Endothelial cell of umbilical vein (primary cell): ENCODE data around the gene PMEL. TPM values are rescaled to one million over a fixed set of nuclear protein-coding genes. Genes with fewer than 3 reads are reported as not detected.

Source experiments
- BruUV-seq: library from RNA; stranded (reverse); fragments of 400-500 nt; replicated peaks from 2 replicates; lab custom pipeline; 2021; lab: Mats Ljungman, UMichigan
- CTCF ChIA-PET: fragments of 300-600, 350-600 bp; sonication (Branson Sonifier 250); formaldehyde crosslinking; loops from one replicate; lab custom pipeline; 2021; ENCODE audit warnings: antibody characterized with exemption, inconsistent platforms; lab: Charles Lee
- POLR2A ChIA-PET: fragments of 300-600, 350-600 bp; sonication (Branson Sonifier 250); formaldehyde crosslinking; loops from one replicate; lab custom pipeline; 2021; ENCODE audit warnings: antibody characterized with exemption, inconsistent platforms; lab: Charles Lee
- DNase-seq: peaks from one replicate; pipeline ENCODE4 v3.0.0-alpha.2; 2011; ENCODE audit warnings: low read depth, low spot score
- FAIRE-seq: peaks from 2 replicates; lab custom pipeline; 2011; peaks lifted over from hg19 to GRCh38; lab: Jason Lieb, UNC
- H2AFZ ChIP-seq: 2 replicates; pipeline ENCODE4 v1.6.0; 2012; ENCODE audit warnings: low read depth, low read length, control low read depth, inconsistent platforms
- H3K27ac ChIP-seq: 2 replicates; pipeline ENCODE4 v1.5.1; 2011; ENCODE audit warnings: low read depth, mild to moderate bottlenecking, control low read depth, low read length, moderate library complexity; ENCODE audit not compliant: insufficient read depth
- H3K27me3 ChIP-seq, 2 experiments: 2 replicates each; pipeline versions ENCODE4 v1.6.0 to v1.6.1; 2011; ENCODE audit warnings: low read length in 2 of 2, mixed read lengths in 1 of 2; ENCODE audit not compliant: control insufficient read depth in 2 of 2, insufficient read depth in 2 of 2
- H3K36me3 ChIP-seq, 2 experiments: 2 replicates in 1 of 2; 3 replicates in 1 of 2; pipeline ENCODE4 v1.5.1; 2011; ENCODE audit warnings: low read length in 2 of 2, mild to moderate bottlenecking in 1 of 2, moderate library complexity in 1 of 2; ENCODE audit not compliant: control insufficient read depth in 2 of 2, insufficient read depth in 2 of 2; ENCODE audit errors: extremely low read depth in 1 of 2
- H3K4me1 ChIP-seq: 3 replicates; pipeline ENCODE4 v1.5.1; 2011; ENCODE audit warnings: mild to moderate bottlenecking, low read length; ENCODE audit not compliant: control insufficient read depth, insufficient read depth; ENCODE audit errors: extremely low read depth
- H3K4me2 ChIP-seq: 2 replicates; pipeline ENCODE4 v1.6.1; 2011; ENCODE audit warnings: low read length, control low read depth, mixed read lengths; ENCODE audit not compliant: insufficient read depth
- H3K4me3 ChIP-seq, 3 experiments: fragments of 200-600 bp in 1 of 3; sonication (generic), shearing (Covaris generic) in 1 of 3; replicated peaks in 1 of 3; 2 replicates each; pipeline ENCODE4 v1.5.1; 2011 to 2016; ENCODE audit warnings: control low read depth in 3 of 3, low read length in 3 of 3, mild to moderate bottlenecking in 2 of 3, inconsistent platforms in 1 of 3, low read depth in 1 of 3, moderate library complexity in 1 of 3; ENCODE audit not compliant: insufficient read depth in 1 of 3
- H3K79me2 ChIP-seq: 2 replicates; pipeline ENCODE4 v1.6.0; 2012; ENCODE audit warnings: low read length, inconsistent platforms; ENCODE audit not compliant: control insufficient read depth, insufficient read depth
- H3K9ac ChIP-seq: replicated peaks from 2 replicates; pipeline ENCODE3; 2011; ENCODE audit warnings: low read length, control low read depth; ENCODE audit not compliant: insufficient read depth; ENCODE audit errors: extremely low read depth
- H3K9me1 ChIP-seq: replicated peaks from 3 replicates; pipeline ENCODE4 v1.6.0; 2011; ENCODE audit warnings: mild to moderate bottlenecking, low read length; ENCODE audit not compliant: control insufficient read depth, insufficient read depth; ENCODE audit errors: extremely low read depth
- H3K9me3 ChIP-seq: replicated peaks from 2 replicates; pipeline ENCODE4 v1.5.1; 2012; ENCODE audit warnings: low read length, inconsistent platforms; ENCODE audit not compliant: control insufficient read depth, insufficient read depth
- H4K20me1 ChIP-seq: replicated peaks from 2 replicates; pipeline ENCODE3; 2011; ENCODE audit warnings: mild to moderate bottlenecking, low read length; ENCODE audit not compliant: control insufficient read depth, insufficient read depth; ENCODE audit errors: extremely low read depth
- EZH2 ChIP-seq: IDR thresholded peaks from 2 replicates; pipeline ENCODE4 v1.6.1; 2012; ENCODE audit warnings: borderline replicate concordance, low read depth, mild to moderate bottlenecking, moderate library complexity, low read length, inconsistent platforms; ENCODE audit not compliant: severe bottlenecking
- FOS ChIP-seq: IDR thresholded peaks from 2 replicates; pipeline ENCODE4 v1.6.1; 2011; ENCODE audit warnings: mild to moderate bottlenecking, low read length, moderate library complexity, borderline replicate concordance; ENCODE audit not compliant: insufficient read depth
- GATA2 ChIP-seq: IDR thresholded peaks from 2 replicates; pipeline ENCODE4 v1.7.0; 2011; ENCODE audit warnings: low read depth, mild to moderate bottlenecking, moderate library complexity, mixed read lengths, low read length; ENCODE audit not compliant: insufficient read length, insufficient read depth
- JUN ChIP-seq: IDR thresholded peaks from 2 replicates; pipeline ENCODE4 v1.6.1; 2011; ENCODE audit warnings: borderline replicate concordance, low read depth; ENCODE audit not compliant: insufficient read length, insufficient read depth
- MYC ChIP-seq: IDR thresholded peaks from one replicate; pipeline ENCODE4 v1.6.1; 2011; ENCODE audit warnings: mild to moderate bottlenecking, low read depth, low read length
- POLR2A ChIP-seq: IDR thresholded peaks from 2 replicates; pipeline ENCODE4 v1.6.1; 2012; ENCODE audit warnings: low read depth, mild to moderate bottlenecking, control low read depth, low read length
- POLR2AphosphoS5 ChIP-seq: IDR thresholded peaks from 2 replicates; pipeline ENCODE4 v1.6.1; 2012; ENCODE audit warnings: low read depth, mild to moderate bottlenecking, control low read depth, low read length, moderate library complexity; ENCODE audit not compliant: insufficient read depth
- dilution Hi-C: fragments of 300-500 bp; cut with MboI; formaldehyde crosslinking; loops from one replicate; pipeline ENCODE4 v1.15.0; 2019; ENCODE audit warnings: low sequenced_read_pairs; ENCODE audit not compliant: extremely low pct_ligation_motif_present
- intact Hi-C: fragments of 100-400 bp; cut with micrococcal nuclease; formaldehyde crosslinking; loops from one replicate; pipeline ENCODE4 v1.10.0; 2022
- polyA plus RNA-seq, 4 experiments: library from polyadenylated mRNA; depleted of rRNA in 3 of 4; stranded (reverse) in 3 of 4; unstranded in 1 of 4; fragments of >200 nt; gene quantifications; 2 replicates each; pipeline versions ENCODE4 v1.2.1 to v1.2.3, GENCODE V29; 2011 to 2012; ENCODE audit warnings: missing spikeins in 1 of 4
- total RNA-seq: library from RNA; stranded (reverse); gene quantifications from 2 replicates; pipeline ENCODE4 v1.2.3, GENCODE V29; 2021
- TF ChIP-seq, protein P1 (sequence below): IDR thresholded peaks from 2 replicates; pipeline ENCODE4 v1.6.1; 2011; ENCODE audit not compliant: insufficient read depth, insufficient read length
- TF ChIP-seq, protein P2 (sequence below), 2 donors: IDR thresholded peaks; 1 replicate in 1 of 2; 2 replicates in 1 of 2; pipeline ENCODE4 v1.5.1; 2011; ENCODE audit warnings: low read length in 2 of 2, mild to moderate bottlenecking in 2 of 2, moderate library complexity in 2 of 2, control low read depth in 1 of 2, inconsistent platforms in 1 of 2, low read depth in 1 of 2; ENCODE audit not compliant: insufficient read depth in 1 of 2; ENCODE audit errors: extremely low read depth in 1 of 2

The PMEL gene
- total and polyA plus RNA-seq, 2 donors (not counting 3 experiments of a cell fraction or from before 2014, with no cell fraction given): 0.51 to 0.99 TPM

DNA sequence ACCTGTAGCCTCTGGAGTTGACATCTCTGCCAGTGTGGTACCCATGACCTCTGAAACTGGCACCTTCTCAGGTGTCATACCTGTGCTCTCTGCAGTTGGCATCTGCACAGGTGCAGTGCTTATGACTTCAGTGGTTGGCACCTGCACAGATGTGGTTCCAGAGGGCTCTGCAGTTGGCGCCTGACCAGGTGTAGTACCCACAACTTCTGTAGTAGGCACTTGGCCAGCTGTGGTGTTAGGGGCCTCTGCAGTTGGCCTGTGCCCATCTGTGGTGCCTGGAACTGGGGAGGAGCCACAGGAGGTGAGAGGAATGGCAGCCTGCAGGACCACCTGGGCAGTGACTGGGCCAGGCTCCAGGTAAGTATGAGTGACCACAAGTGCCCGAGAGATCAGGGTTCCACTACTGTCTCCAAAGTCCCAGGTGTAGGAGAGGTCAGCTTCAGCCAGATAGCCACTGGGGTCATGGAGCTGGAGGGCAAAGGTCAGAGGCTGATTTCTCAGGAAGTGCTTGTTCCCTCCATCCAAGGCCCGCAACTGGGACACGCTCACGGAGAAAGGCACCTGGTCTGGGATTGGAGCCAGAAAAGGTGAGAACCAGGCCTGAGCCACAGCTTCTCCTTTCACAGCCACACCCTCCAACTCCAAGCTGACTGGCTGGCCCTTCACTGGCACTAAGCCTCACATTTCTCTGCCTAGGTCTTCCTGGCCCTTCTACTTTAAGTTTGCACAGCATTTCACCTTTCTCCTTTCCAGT is 8.6 kb downstream of the PMEL start:
- no peaks in the 10 kb centered on the region for H3K9me1 ChIP-seq
- no TSS peak for BruUV-seq

More for the DNA sequence above, 8.6 kb downstream of the PMEL start:
- H4K20me1 ChIP-seq: no peaks in the 10 kb centered on the region
- intact Hi-C loops: no loop called here
- no peaks in the 10 kb centered on the region for H3K27me3 ChIP-seq
- DNase-seq (no peak), FAIRE-seq (no peak)
- H3K4me1 ChIP-seq: no peaks in the 10 kb centered on the region
- H3K9me3 ChIP-seq: no peaks in the 10 kb centered on the region
- no peak overlapping the region for H3K27ac ChIP-seq
- no peak overlapping the region for H3K4me3 ChIP-seq
- CTCF ChIA-PET: interaction anchor here (1.4 to 3.3 kb wide), 3 partner anchors 16 to 72 kb away, joined by 5 to 11 read pairs (median 6); partner anchors contain the start of gene RAB5B
- TF ChIP-seq GATA2 (no peak), POLR2AphosphoS5 (no peak), JUN (no peak), FOS (no peak), EZH2 (no peak), MYC (no peak), POLR2A (no peak)
- TF ChIP-seq, protein P1, sequence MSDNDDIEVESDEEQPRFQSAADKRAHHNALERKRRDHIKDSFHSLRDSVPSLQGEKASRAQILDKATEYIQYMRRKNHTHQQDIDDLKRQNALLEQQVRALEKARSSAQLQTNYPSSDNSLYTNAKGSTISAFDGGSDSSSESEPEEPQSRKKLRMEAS: no peak
- TF ChIP-seq, protein P2, sequence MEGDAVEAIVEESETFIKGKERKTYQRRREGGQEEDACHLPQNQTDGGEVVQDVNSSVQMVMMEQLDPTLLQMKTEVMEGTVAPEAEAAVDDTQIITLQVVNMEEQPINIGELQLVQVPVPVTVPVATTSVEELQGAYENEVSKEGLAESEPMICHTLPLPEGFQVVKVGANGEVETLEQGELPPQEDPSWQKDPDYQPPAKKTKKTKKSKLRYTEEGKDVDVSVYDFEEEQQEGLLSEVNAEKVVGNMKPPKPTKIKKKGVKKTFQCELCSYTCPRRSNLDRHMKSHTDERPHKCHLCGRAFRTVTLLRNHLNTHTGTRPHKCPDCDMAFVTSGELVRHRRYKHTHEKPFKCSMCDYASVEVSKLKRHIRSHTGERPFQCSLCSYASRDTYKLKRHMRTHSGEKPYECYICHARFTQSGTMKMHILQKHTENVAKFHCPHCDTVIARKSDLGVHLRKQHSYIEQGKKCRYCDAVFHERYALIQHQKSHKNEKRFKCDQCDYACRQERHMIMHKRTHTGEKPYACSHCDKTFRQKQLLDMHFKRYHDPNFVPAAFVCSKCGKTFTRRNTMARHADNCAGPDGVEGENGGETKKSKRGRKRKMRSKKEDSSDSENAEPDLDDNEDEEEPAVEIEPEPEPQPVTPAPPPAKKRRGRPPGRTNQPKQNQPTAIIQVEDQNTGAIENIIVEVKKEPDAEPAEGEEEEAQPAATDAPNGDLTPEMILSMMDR (IDR thresholded peaks at IDR 0.05; ENCODE audit: extremely low read depth in 1 of 2, insufficient read depth in 1 of 2, low read depth in 1 of 2, low read length in 2 of 2): no peak
- peaks cover 0 to 10% of the 10 kb centered on the region in 2 experiments for H3K36me3 ChIP-seq
- POLR2A ChIA-PET: interaction anchor here (0.5 to 1.4 kb wide), 2 partner anchors 16 to 761 kb away, joined by 3 read pairs; partner anchors contain the start of gene RAB5B
- no peak overlapping the region for H3K4me2 ChIP-seq
- dilution Hi-C loops: no loop called here
- H3K79me2 ChIP-seq: no peaks in the 10 kb centered on the region
- no peak overlapping the region for H2AFZ ChIP-seq
- no peak overlapping the region for H3K9ac ChIP-seq
